Activated CD8-positive, alpha-beta T cell treated with anti-CD3 and anti-CD28 coated beads for 36 hours (primary cell): ENCODE data around the gene LRRC14B. TPM values are rescaled to one million over a fixed set of nuclear protein-coding genes. Genes with fewer than 3 reads are reported as not detected.
"Not testable (repeated sequence)": the region's sequence is repeated elsewhere in the genome, so short reads cannot be mapped to it uniquely, and the experiment has no call there.

Source experiments
- ATAC-seq: fragments of 200-7000 bp; cut with Tn5 transposase; one replicate; pipeline ENCODE4 v1.10.0; 2021; ENCODE audit warnings: mild to moderate bottlenecking, moderate library complexity
- CTCF ChIA-PET: fragments of 350-600 bp; sonication (Branson Sonifier 250); formaldehyde crosslinking; loops from one replicate; lab custom pipeline; 2021; ENCODE audit warnings: antibody characterized with exemption; lab: Charles Lee
- POLR2A ChIA-PET: fragments of 350-600 bp; sonication (Branson Sonifier 250); formaldehyde crosslinking; loops from one replicate; lab custom pipeline; 2021; ENCODE audit warnings: antibody characterized with exemption; lab: Charles Lee
- DNase-seq: peaks from one replicate; pipeline ENCODE4 v3.0.0-alpha.2; 2020
- H3K27ac Mint-ChIP-seq: one replicate; pipeline ENCODE4 v1.8.0; 2021; ENCODE audit warnings: mild to moderate bottlenecking, mixed read lengths
- H3K27me3 Mint-ChIP-seq: one replicate; pipeline ENCODE4 v1.8.0; 2021; ENCODE audit warnings: mixed read lengths
- H3K36me3 Mint-ChIP-seq: one replicate; pipeline ENCODE4 v1.8.0; 2021; ENCODE audit warnings: low read depth, mixed read lengths
- H3K4me1 Mint-ChIP-seq: one replicate; pipeline ENCODE4 v1.8.0; 2021; ENCODE audit warnings: low read depth, mixed read lengths
- H3K4me3 Mint-ChIP-seq: one replicate; pipeline ENCODE4 v1.8.0; 2021; ENCODE audit warnings: mild to moderate bottlenecking, moderate library complexity, mixed read lengths
- H3K9me3 Mint-ChIP-seq: one replicate; pipeline ENCODE4 v1.8.0; 2021; ENCODE audit warnings: mixed read lengths
- CTCF ChIP-seq: fragments of 200-600 bp; IDR thresholded peaks from one replicate; pipeline ENCODE4 v1.8.0; 2022; ENCODE audit warnings: antibody characterized with exemption, mild to moderate bottlenecking
- intact Hi-C: fragments of 100-400 bp; cut with micrococcal nuclease; formaldehyde crosslinking; loops from one replicate; pipeline ENCODE4 v1.10.0; 2022
- total RNA-seq, 2 experiments: library from RNA; stranded (reverse); gene quantifications; one replicate each; pipeline ENCODE4 v1.2.3, GENCODE V29; 2021

LRRC14B gene
- total RNA-seq, 2 experiments from 2014 or later = 0.16 TPM; not detected in 1

GRCh38 chr5:163841-164240 lies 27.5 kb upstream of the LRRC14B start:
- ChIA-PET POLR2A (no interaction called here), CTCF (no interaction called here)
- Mint-ChIP-seq H3K4me1 (no peaks in the 10 kb centered on the region), H3K9me3 (no peaks in the 10 kb centered on the region), H3K4me3 (no peak overlapping the region), H3K27me3 (peaks cover 6% of the 10 kb centered on the region), H3K36me3 (no peaks in the 10 kb centered on the region), H3K27ac (no peak overlapping the region)
- no peak for TF ChIP-seq CTCF
- no peak for ATAC-seq
- intact Hi-C loops = no loop called here
- no peak for DNase-seq

- H3K27ac Mint-ChIP-seq = no peak overlapping the region
- ChIA-PET POLR2A (no interaction called here), CTCF (no interaction called here)
- TF ChIP-seq CTCF = no peak
- H3K4me1 Mint-ChIP-seq = no peaks in the 10 kb centered on the region
- intact Hi-C loops = no loop called here
- peaks cover 6% of the 10 kb centered on the region for H3K27me3 Mint-ChIP-seq
- ATAC-seq (no peak), DNase-seq (no peak)
- no peaks in the 10 kb centered on the region for H3K9me3 Mint-ChIP-seq
- no peaks in the 10 kb centered on the region for H3K36me3 Mint-ChIP-seq
- no peak overlapping the region for H3K4me3 Mint-ChIP-seq
These were observed 27.1 kb upstream of the LRRC14B start for GRCh38 chr5:164244-164643.

GRCh38 chr5:164783-165182 lies 26.5 kb upstream of the LRRC14B start:
- DNase-seq, ATAC-seq, H3K27me3 Mint-ChIP-seq, POLR2A ChIA-PET, H3K9me3 Mint-ChIP-seq, H3K36me3 Mint-ChIP-seq, H3K4me1 Mint-ChIP-seq, CTCF ChIA-PET, intact Hi-C loops, H3K4me3 Mint-ChIP-seq, H3K27ac Mint-ChIP-seq: not testable (repeated sequence)

- Mint-ChIP-seq H3K4me1 (no peaks in the 10 kb centered on the region), H3K9me3 (no peaks in the 10 kb centered on the region), H3K36me3 (no peaks in the 10 kb centered on the region), H3K27ac (no peak overlapping the region), H3K27me3 (no peaks in the 10 kb centered on the region), H3K4me3 (no peak overlapping the region)
- ATAC-seq = no peak
- TF ChIP-seq CTCF = no peak
- ChIA-PET CTCF (no interaction called here), POLR2A (no interaction called here)
- intact Hi-C loops = no loop called here
- no peak for DNase-seq
These were observed 24.6 kb upstream of the LRRC14B start for GRCh38 chr5:166441-167372.

- TF ChIP-seq CTCF = no peak
- Mint-ChIP-seq H3K27ac (no peak overlapping the region), H3K4me1 (no peaks in the 10 kb centered on the region), H3K9me3 (no peaks in the 10 kb centered on the region), H3K4me3 (no peak overlapping the region), H3K36me3 (no peaks in the 10 kb centered on the region), H3K27me3 (no peaks in the 10 kb centered on the region)
- ChIA-PET POLR2A (no interaction called here), CTCF (no interaction called here)
- ATAC-seq = no peak
- no peak for DNase-seq
- intact Hi-C loops = no loop called here
These were observed 23.8 kb upstream of the LRRC14B start for GRCh38 chr5:167511-167910.
